ENCODE data around the gene PYGO1. TPM values are rescaled to one million over a fixed set of nuclear protein-coding genes. Genes with fewer than 3 reads are reported as not detected.
"Not testable (repeated sequence)": the region's sequence is repeated elsewhere in the genome, so short reads cannot be mapped to it uniquely, and the experiment has no call there.

The PYGO1 gene
- total RNA-seq, 6 donors from 2014 or later = 1.8 to 11.5 (median 7.5) TPM

GRCh38 chr15:55613727-55614126 is 25.6 kb upstream of the PYGO1 start:
- Histone ChIP-seq H3K9me3 (no peaks in the 10 kb centered on the region), H3K4me3 (no peak overlapping the region), H3K36me3 (no peaks in the 10 kb centered on the region), H3K27me3 (no peaks in the 10 kb centered on the region), H3K4me1 (no peaks in the 10 kb centered on the region), H3K27ac (no peak overlapping the region)
- ATAC-seq (ENCODE audit: low FRiP score in 2 of 2) = no peak
- no peak for DNase-seq
- TF ChIP-seq CTCF (IDR thresholded peaks at IDR 0.05) (no peak), EP300 (IDR thresholded peaks at IDR 0.05) (no peak), POLR2A (IDR thresholded peaks at IDR 0.05) (no peak), POLR2AphosphoS5 (IDR thresholded peaks at IDR 0.05) (no peak)
- WGBS, 2 donors = 80 to 90% methylated on average over 4 of the region's 4 CpGs

GRCh38 chr15:55606214-55606613 is 18.1 kb upstream of the PYGO1 start:
- DNase-seq (no peak), ATAC-seq (ENCODE audit: low FRiP score in 2 of 2) (no peak)
- TF ChIP-seq CTCF (IDR thresholded peaks at IDR 0.05) (no peak), EP300 (IDR thresholded peaks at IDR 0.05) (no peak), POLR2AphosphoS5 (IDR thresholded peaks at IDR 0.05) (no peak), POLR2A (IDR thresholded peaks at IDR 0.05) (no peak)
- Histone ChIP-seq H3K36me3 (no peaks in the 10 kb centered on the region), H3K4me1 (no peaks in the 10 kb centered on the region), H3K9me3 (peaks cover 0 to 4% (median 0%) of the 10 kb centered on the region in 4 donors), H3K27ac (no peak overlapping the region), H3K27me3 (no peaks in the 10 kb centered on the region), H3K4me3 (no peak overlapping the region)
- WGBS, 2 donors = 95% methylated on average over 5 of the region's 5 CpGs

DNA sequence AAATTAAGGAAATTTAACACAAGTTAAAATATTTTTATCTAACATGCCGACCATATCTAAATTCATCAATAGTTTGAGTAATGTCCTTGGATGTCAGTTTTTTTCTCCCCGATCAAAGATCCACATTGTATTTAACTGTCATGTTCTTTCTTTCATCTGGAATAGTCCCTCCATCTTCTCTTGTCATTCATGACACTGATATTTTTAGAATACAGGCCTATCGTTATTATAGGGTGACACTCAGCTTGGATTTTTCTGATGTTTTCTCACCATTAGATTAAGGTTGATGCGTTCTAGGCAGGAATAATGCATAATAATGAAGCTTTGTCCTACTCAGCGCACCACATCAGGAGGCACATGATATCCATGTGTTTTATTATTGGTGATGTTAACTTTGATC is 13.2 kb upstream of the PYGO1 start:
- H3K36me3 ChIP-seq = no peaks in the 10 kb centered on the region
- ATAC-seq (ENCODE audit: low FRiP score in 2 of 2) (no peak), DNase-seq (no peak)
- no peak overlapping the region for H3K4me3 ChIP-seq
- H3K4me1 ChIP-seq = no peaks in the 10 kb centered on the region
- H3K27ac ChIP-seq = no peak overlapping the region
- WGBS, 2 donors = 91 to 93% methylated on average over 5 of the region's 5 CpGs
- TF ChIP-seq CTCF (IDR thresholded peaks at IDR 0.05) (no peak), EP300 (IDR thresholded peaks at IDR 0.05) (no peak), POLR2A (IDR thresholded peaks at IDR 0.05) (no peak), POLR2AphosphoS5 (IDR thresholded peaks at IDR 0.05) (no peak)
- H3K9me3 ChIP-seq = peaks cover 0 to 4% (median 0%) of the 10 kb centered on the region in 4 donors
- no peaks in the 10 kb centered on the region for H3K27me3 ChIP-seq

- Histone ChIP-seq H3K9me3 (no peaks in the 10 kb centered on the region), H3K4me3 (no peak overlapping the region), H3K36me3 (no peaks in the 10 kb centered on the region), H3K27ac (no peak overlapping the region), H3K27me3 (no peaks in the 10 kb centered on the region), H3K4me1 (no peaks in the 10 kb centered on the region)
- ATAC-seq (ENCODE audit: low FRiP score in 2 of 2) = no peak
- TF ChIP-seq CTCF (IDR thresholded peaks at IDR 0.05) (no peak), EP300 (IDR thresholded peaks at IDR 0.05) (no peak), POLR2A (IDR thresholded peaks at IDR 0.05) (no peak), POLR2AphosphoS5 (IDR thresholded peaks at IDR 0.05) (no peak)
- no peak for DNase-seq
- WGBS, 2 donors = 90 to 93% methylated on average over 3 of the region's 3 CpGs
Observed at GRCh38 chr15:55599439-55599838, 11.3 kb upstream of the PYGO1 start.

DNA sequence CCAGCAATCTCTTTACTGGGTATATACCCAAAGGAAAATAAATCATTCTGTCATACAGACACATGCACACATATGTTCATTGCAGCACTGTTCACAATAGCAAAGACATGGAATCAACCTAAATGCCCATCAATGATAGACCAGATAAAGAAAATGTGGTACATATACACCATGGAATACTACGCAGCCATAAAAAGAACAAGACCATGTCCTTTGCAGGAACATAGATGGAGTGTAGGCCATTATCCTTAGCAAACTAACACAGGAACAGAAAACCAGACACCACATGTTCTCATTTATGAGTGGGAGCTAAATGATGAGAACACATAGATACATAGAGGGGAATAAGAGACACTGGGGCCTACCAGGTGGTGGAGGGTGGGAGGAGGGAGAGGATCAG is 4.9 kb upstream of the PYGO1 start:
- not testable (repeated sequence) for H3K4me3 ChIP-seq; H3K4me1 ChIP-seq; ATAC-seq (ENCODE audit: low FRiP score in 2 of 2); DNase-seq; H3K9me3 ChIP-seq; H3K27ac ChIP-seq; H3K36me3 ChIP-seq
- peaks cover 0 to 11% (median 2%) of the 10 kb centered on the region in 4 donors for H3K27me3 ChIP-seq
- 100% methylated on average over 1 of the region's 1 CpG for WGBS, 2 donors
